Activated CD4-positive, alpha-beta T cell treated with anti-CD3 and anti-CD28 coated beads, Interleukin-2, amount 10 ng/mL, durations not matched to agents 24 days and 14 days (primary cell): Measurements from ENCODE around the gene NFIX. TPM values are rescaled to one million over a fixed set of nuclear protein-coding genes. Genes with fewer than 3 reads are reported as not detected.

Experiments
- DNase-seq: peaks from one replicate; pipeline ENCODE4 v3.0.0; 2022
- H3K27ac Mint-ChIP-seq: one replicate; pipeline ENCODE4 v1.8.0; 2022; ENCODE audit warnings: mild to moderate bottlenecking, mixed read lengths
- H3K27me3 Mint-ChIP-seq: one replicate; pipeline ENCODE4 v1.8.0; 2022; ENCODE audit warnings: mixed read lengths
- H3K36me3 Mint-ChIP-seq: one replicate; pipeline ENCODE4 v1.8.0; 2022; ENCODE audit warnings: low read depth, mild to moderate bottlenecking, mixed read lengths
- H3K4me1 Mint-ChIP-seq: one replicate; pipeline ENCODE4 v1.8.0; 2021; ENCODE audit warnings: mixed read lengths
- H3K4me3 Mint-ChIP-seq: one replicate; pipeline ENCODE4 v1.8.0; 2022; ENCODE audit warnings: mild to moderate bottlenecking, moderate library complexity, mixed read lengths
- H3K9me3 Mint-ChIP-seq: one replicate; pipeline ENCODE4 v1.8.0; 2021; ENCODE audit warnings: mixed read lengths
- intact Hi-C: fragments of 100-400 bp; cut with micrococcal nuclease; formaldehyde crosslinking; loops from one replicate; pipeline ENCODE4 v1.15.1; 2023
- total RNA-seq: library from RNA; stranded (reverse); gene quantifications from 2 replicates; pipeline ENCODE4 v1.2.3, GENCODE V29; 2022

NFIX gene
- total RNA-seq, 1 donor from 2014 or later = 8.3 TPM

DNA sequence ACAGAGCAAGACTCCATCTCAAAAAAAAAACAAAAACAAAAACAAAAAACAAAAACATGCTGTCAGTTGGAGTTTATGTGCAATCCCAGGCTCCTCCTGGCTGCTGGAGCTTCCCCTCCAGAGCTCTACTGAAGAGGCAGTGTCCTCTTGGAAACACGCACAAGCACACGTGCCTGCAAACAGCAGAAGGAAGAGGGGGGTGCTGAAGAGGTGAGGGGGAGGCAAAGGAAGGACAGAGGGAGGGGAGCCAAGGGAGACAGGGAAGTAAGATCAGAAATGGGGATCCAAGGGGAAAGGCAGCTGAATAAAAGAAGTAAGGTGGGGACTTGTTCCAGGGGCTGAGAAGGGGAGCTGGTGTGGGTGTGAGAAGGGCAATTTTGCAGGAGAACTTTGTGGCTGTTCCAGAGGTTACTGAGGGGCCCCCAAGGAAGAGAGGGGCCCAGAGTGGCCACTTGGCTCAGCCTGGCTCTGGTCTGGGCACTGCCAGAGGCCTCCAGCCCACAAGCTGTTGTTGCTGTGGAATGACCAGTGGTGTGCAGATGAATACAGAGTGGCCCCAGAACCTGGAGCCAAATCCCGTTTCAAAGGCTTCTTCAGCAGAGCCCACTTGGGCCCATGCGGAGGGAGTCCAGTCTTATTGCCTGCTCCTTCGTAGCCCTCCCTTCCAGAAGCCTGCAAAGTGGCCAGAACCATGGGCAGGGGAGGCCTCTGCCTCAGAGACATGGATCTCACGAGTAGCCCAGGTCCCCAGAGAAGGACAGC is 73.0 kb downstream of the NFIX start:
- intact Hi-C loops = no loop called here
- Mint-ChIP-seq H3K36me3 (no peaks in the 10 kb centered on the region), H3K27ac (no peak overlapping the region), H3K4me3 (no peak overlapping the region), H3K9me3 (no peaks in the 10 kb centered on the region), H3K4me1 (no peaks in the 10 kb centered on the region), H3K27me3 (peaks cover 5% of the 10 kb centered on the region)
- DNase-seq = no peak

- Mint-ChIP-seq H3K4me3 (no peak overlapping the region), H3K4me1 (no peaks in the 10 kb centered on the region), H3K27me3 (no peaks in the 10 kb centered on the region), H3K36me3 (no peaks in the 10 kb centered on the region), H3K27ac (no peak overlapping the region), H3K9me3 (no peaks in the 10 kb centered on the region)
- no peak for DNase-seq
- intact Hi-C loops = no loop called here
Measured at GRCh38 chr19:13069415-13070359, 74.4 kb downstream of the NFIX start.

DNA sequence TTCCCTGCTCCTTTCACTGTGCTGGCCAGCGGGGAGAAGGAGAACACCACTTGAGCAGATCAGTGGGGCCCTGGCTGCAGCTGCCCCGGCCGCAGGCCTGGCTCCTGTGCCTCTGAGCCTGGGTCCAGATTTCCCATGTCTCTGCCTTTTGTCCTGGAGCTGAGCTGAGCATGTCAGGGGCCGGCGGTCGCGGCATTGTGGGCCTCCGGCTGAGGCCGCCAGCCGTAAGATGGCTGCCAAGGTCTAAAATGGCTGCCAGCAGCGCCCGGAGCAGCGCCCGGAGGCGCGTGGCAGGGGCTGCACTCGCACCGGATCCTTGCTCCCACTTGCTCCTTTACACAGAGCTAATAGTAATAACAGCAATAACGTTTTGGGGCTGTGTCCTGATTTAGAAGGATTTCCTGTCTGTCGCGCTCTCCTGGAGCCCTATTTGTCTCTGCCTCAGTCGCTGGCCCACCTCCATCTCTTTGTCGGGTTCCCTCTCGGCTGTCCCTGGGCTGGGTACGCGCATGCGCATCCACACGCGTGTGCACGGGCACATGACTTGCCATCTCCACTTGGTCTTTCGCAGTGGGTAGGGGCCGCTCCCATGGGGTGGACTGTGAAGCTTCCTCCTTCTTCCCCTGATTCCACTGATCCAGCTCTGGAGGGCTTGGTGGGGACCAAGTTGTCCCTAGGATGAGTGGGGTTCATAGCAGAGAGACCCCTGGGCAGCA is 75.3 kb downstream of the NFIX start:
- H3K4me3 Mint-ChIP-seq = no peak overlapping the region
- DNase-seq = no peak
- no peaks in the 10 kb centered on the region for H3K36me3 Mint-ChIP-seq
- no peaks in the 10 kb centered on the region for H3K4me1 Mint-ChIP-seq
- H3K9me3 Mint-ChIP-seq = no peaks in the 10 kb centered on the region
- intact Hi-C loops = no loop called here
- no peaks in the 10 kb centered on the region for H3K27me3 Mint-ChIP-seq
- H3K27ac Mint-ChIP-seq = no peak overlapping the region

DNA sequence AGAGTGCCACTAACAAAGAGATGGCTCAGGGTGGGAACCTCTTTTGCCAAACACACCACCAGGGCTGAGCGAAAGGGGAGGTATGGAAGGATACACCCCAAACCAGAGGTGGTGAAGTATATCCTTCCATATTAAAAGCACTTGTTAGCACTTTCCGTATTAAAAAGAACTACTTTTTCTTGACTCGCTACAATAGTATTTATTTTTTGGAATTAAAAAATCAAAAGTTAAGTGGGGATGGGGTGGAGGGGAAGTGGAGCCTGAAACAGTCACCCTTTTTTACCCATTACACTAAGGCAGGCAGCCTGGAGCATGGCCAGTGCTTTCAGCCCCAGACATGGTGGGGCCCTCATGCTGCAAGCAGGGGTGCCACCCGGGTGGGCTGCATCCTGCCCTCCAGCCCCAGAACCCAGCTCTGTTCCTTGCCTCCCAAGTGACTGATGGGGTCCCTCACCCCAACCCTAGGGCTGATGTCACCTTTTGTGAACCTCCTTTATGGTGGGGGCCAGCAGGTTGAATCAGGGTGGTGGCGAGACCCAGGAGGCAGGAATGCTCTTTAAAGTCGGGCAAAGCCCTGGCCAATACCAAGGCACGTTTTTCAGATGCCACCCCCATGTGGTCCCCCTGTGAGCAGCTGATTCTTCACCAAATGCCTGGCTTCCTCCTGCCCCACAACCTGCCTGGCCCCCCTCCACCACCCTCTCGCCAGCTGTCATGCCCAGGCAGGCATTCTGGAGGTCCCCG is 76.3 kb downstream of the NFIX start:
- Mint-ChIP-seq H3K4me3 (no peak overlapping the region), H3K36me3 (no peaks in the 10 kb centered on the region), H3K9me3 (no peaks in the 10 kb centered on the region), H3K4me1 (no peaks in the 10 kb centered on the region), H3K27me3 (no peaks in the 10 kb centered on the region), H3K27ac (peak overlapping the region; percentile 34)
- no peak for DNase-seq
- intact Hi-C loops = no loop called here

- no peaks in the 10 kb centered on the region for H3K27me3 Mint-ChIP-seq
- H3K9me3 Mint-ChIP-seq = no peaks in the 10 kb centered on the region
- no peak overlapping the region for H3K4me3 Mint-ChIP-seq
- H3K4me1 Mint-ChIP-seq = no peaks in the 10 kb centered on the region
- no peak overlapping the region for H3K27ac Mint-ChIP-seq
- DNase-seq = no peak
- H3K36me3 Mint-ChIP-seq = no peaks in the 10 kb centered on the region
- intact Hi-C loops = no loop called here
Measured at GRCh38 chr19:13072188-13072908, 77.1 kb downstream of the NFIX start.

GRCh38 chr19:13073263-13073662 is 78.0 kb downstream of the NFIX start:
- Mint-ChIP-seq H3K4me1 (no peaks in the 10 kb centered on the region), H3K9me3 (no peaks in the 10 kb centered on the region), H3K27me3 (no peaks in the 10 kb centered on the region), H3K4me3 (no peak overlapping the region), H3K36me3 (no peaks in the 10 kb centered on the region), H3K27ac (no peak overlapping the region)
- intact Hi-C loops = no loop called here
- no peak for DNase-seq

GRCh38 chr19:13074378-13074777 is 79.1 kb downstream of the NFIX start:
- no peak for DNase-seq
- H3K4me3 Mint-ChIP-seq = no peak overlapping the region
- no peaks in the 10 kb centered on the region for H3K9me3 Mint-ChIP-seq
- H3K27me3 Mint-ChIP-seq = no peaks in the 10 kb centered on the region
- H3K36me3 Mint-ChIP-seq = no peaks in the 10 kb centered on the region
- H3K4me1 Mint-ChIP-seq = no peaks in the 10 kb centered on the region
- H3K27ac Mint-ChIP-seq = no peak overlapping the region
- intact Hi-C loops = no loop called here

DNA sequence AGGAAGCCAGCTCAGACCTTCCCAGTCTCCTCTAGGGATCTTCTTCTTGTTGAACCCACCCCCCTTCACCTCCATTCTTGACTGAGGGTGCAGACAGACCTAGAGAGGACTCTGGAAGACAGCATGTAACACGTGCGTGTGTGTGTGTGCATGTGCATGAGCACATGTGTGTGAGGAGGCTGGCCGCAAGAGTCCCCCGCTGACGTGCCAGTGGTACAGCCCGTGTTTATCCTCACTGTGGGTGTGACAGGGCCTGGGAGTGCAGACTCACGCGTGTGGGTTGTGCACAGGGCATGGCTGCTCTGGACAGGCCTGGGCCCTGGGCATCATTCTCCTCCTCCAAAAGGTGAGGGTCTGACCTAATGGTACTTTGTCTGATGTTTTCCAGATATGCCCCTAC is 81.0 kb downstream of the NFIX start:
- intact Hi-C loops = no loop called here
- no peaks in the 10 kb centered on the region for H3K27me3 Mint-ChIP-seq

GRCh38 chr19:13076787-13077186 is 81.5 kb downstream of the NFIX start:
- Mint-ChIP-seq H3K27me3 (no peaks in the 10 kb centered on the region), H3K4me1 (no peaks in the 10 kb centered on the region), H3K27ac (no peak overlapping the region), H3K4me3 (no peak overlapping the region), H3K36me3 (no peaks in the 10 kb centered on the region), H3K9me3 (no peaks in the 10 kb centered on the region)
- no peak for DNase-seq
- intact Hi-C loops = no loop called here

More for the DNA sequence above, 81.0 kb downstream of the NFIX start:
- Mint-ChIP-seq H3K27ac (no peak overlapping the region), H3K9me3 (no peaks in the 10 kb centered on the region), H3K36me3 (no peaks in the 10 kb centered on the region), H3K4me1 (no peaks in the 10 kb centered on the region), H3K4me3 (no peak overlapping the region)
- no peak for DNase-seq

DNA sequence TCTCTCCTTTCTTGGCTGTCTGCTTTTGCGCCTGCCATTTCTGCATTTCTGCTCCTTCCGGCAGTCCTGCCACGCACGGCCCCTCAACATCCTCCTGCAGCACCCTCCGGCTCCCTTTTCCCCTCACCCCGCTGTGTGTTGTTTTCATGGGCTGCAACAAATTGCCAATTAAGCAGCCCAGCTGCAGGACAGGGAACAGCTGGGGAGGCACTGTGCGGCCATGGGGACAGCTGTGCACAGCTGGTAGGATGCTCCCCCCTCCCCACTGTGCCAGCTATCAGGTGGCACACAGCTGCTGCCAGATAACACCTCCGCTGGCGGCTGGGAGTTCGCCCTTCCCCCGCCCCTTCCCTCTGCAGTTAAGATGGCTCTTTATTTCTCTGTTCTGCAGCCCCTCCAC is 82.0 kb downstream of the NFIX start:
- no peaks in the 10 kb centered on the region for H3K27me3 Mint-ChIP-seq
- H3K4me1 Mint-ChIP-seq = no peaks in the 10 kb centered on the region
- H3K4me3 Mint-ChIP-seq = no peak overlapping the region
- no peak overlapping the region for H3K27ac Mint-ChIP-seq
- no peaks in the 10 kb centered on the region for H3K36me3 Mint-ChIP-seq
- DNase-seq = no peak
- no peaks in the 10 kb centered on the region for H3K9me3 Mint-ChIP-seq
- intact Hi-C loops = no loop called here

DNA sequence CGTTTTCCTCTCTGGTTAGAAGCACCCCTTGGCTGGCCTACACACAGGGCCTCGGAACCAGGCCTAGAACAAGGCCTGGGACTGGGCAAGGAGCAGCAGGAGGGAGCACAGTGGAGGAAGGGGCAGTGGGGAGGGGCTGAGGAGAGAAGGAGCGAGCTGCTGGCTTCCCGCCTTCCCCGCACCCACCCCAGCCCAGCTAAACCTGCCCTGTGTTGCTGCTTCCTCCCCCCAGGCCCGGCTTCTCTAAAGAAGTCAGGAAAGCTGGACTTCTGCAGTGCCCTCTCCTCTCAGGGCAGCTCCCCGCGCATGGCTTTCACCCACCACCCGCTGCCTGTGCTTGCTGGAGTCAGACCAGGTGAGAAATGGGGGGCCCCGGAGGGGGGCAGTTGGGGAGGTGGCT is 83.1 kb downstream of the NFIX start:
- Mint-ChIP-seq H3K27ac (no peak overlapping the region), H3K36me3 (no peaks in the 10 kb centered on the region), H3K4me3 (no peak overlapping the region), H3K9me3 (no peaks in the 10 kb centered on the region), H3K27me3 (no peaks in the 10 kb centered on the region), H3K4me1 (no peaks in the 10 kb centered on the region)
- intact Hi-C loops = no loop called here
- no peak for DNase-seq

DNA sequence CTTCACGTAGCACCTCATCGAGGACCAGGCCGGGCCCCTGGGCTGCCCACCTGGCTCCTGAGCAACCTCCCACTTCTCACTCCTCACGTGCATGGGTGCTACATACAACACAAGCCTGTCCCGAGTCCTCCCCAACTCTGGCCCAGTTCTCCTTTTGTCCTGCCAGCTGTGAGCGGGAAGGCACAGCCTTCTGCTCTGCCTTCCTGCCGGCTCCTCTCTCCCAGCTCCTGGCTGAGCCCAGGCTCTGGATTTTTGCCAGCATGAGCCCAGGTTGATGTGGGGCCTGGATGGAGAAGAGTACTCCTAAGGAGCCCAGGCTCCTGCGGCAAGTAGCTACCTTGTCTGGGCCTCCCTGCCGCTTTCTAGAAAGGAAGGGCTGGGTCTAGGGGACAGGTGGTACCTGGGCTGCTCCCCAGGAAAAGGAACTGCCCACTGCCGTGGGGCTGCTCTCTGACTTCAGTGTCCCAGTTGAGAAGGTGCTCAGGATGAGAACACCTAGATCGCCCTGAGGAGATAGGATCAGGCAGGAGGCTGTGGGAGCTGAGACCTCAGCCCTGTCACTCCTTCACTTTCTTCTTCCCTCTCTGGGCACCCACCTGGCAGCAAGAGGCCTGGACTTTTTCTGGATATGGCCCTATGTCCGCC is 83.7 kb downstream of the NFIX start:
- Mint-ChIP-seq H3K27me3 (no peaks in the 10 kb centered on the region), H3K4me3 (no peak overlapping the region), H3K27ac (peak overlapping the region; percentile 25), H3K4me1 (no peaks in the 10 kb centered on the region), H3K9me3 (no peaks in the 10 kb centered on the region), H3K36me3 (no peaks in the 10 kb centered on the region)
- DNase-seq = no peak
- intact Hi-C loops = no loop called here
